H1 (cell line): ENCODE data around the gene ITGAV. TPM values are rescaled to one million over a fixed set of nuclear protein-coding genes. Genes with fewer than 3 reads are reported as not detected.

ENCODE experiments used
- CTCF ChIA-PET: fragments of 300-600 bp; sonication (Branson Sonifier 250); formaldehyde crosslinking; loops from one replicate; lab custom pipeline; 2021; ENCODE audit not compliant: partially characterized antibody; lab: Charles Lee
- POLR2A ChIA-PET: fragments of 300-600 bp; sonication (Branson Sonifier 250); formaldehyde crosslinking; loops from one replicate; lab custom pipeline; 2021; ENCODE audit warnings: inconsistent platforms; ENCODE audit not compliant: partially characterized antibody; lab: Charles Lee
- DNase-seq, 2 experiments: peaks; one replicate each; pipeline versions ENCODE4 v3.0.0 to v3.0.0-alpha.2; 2010 to 2022; ENCODE audit warnings: low spot score in 2 of 2, low read depth in 1 of 2, mixed read lengths in 1 of 2
- FAIRE-seq: peaks from 2 replicates; lab custom pipeline; 2011; peaks lifted over from hg19 to GRCh38; lab: Jason Lieb, UNC
- H2AFZ ChIP-seq: 2 replicates; pipeline ENCODE4 v1.8.1; 2012; ENCODE audit warnings: low read length, inconsistent platforms
- H2AK5ac ChIP-seq: 2 replicates; pipeline ENCODE4 v1.6.1; 2013; ENCODE audit warnings: low read depth, low read length
- H2BK120ac ChIP-seq: replicated peaks from 2 replicates; pipeline ENCODE3; 2013; ENCODE audit warnings: low read depth, low read length, inconsistent platforms
- H2BK12ac ChIP-seq: 2 replicates; pipeline ENCODE4 v1.6.1; 2013; ENCODE audit warnings: low read depth, low read length
- H2BK15ac ChIP-seq: 2 replicates; pipeline ENCODE4 v1.6.1; 2013; ENCODE audit warnings: low read length
- H2BK20ac ChIP-seq: 2 replicates; pipeline ENCODE4 v1.6.1; 2013; ENCODE audit warnings: low read length
- H2BK5ac ChIP-seq: 2 replicates; pipeline ENCODE4 v1.6.1; 2013; ENCODE audit warnings: low read depth, low read length
- H3K14ac ChIP-seq: 2 replicates; pipeline ENCODE4 v1.6.1; 2013; ENCODE audit warnings: inconsistent platforms; ENCODE audit not compliant: insufficient read length
- H3K18ac ChIP-seq: 2 replicates; pipeline ENCODE4 v1.6.1; 2013; ENCODE audit warnings: low read length; ENCODE audit errors: extremely low read depth
- H3K23ac ChIP-seq: 2 replicates; pipeline ENCODE4 v1.6.1; 2013; ENCODE audit warnings: inconsistent platforms; ENCODE audit not compliant: insufficient read length
- H3K23me2 ChIP-seq: 2 replicates; pipeline ENCODE4 v1.6.1; 2013; ENCODE audit warnings: low read depth, low read length
- H3K27ac ChIP-seq: 2 replicates; pipeline ENCODE4 v1.6.1; 2011; ENCODE audit warnings: low read depth, low read length, inconsistent platforms
- H3K27me3 ChIP-seq, 4 experiments: replicated peaks in 1 of 4; 1 replicate in 1 of 4; 2 replicates in 3 of 4; pipeline versions ENCODE4 v1.6.1 to v1.8.1; 2011 to 2013; ENCODE audit warnings: low read length in 3 of 4, mild to moderate bottlenecking in 3 of 4, inconsistent platforms in 2 of 4, mixed read lengths in 2 of 4, moderate library complexity in 1 of 4; ENCODE audit not compliant: control insufficient read depth in 3 of 4, insufficient read depth in 3 of 4; ENCODE audit errors: extremely low read depth in 1 of 4
- H3K36me3 ChIP-seq, 4 experiments: 2 replicates each; pipeline versions ENCODE4 v1.6.1 to v1.8.1; 2011 to 2013; ENCODE audit warnings: mild to moderate bottlenecking in 4 of 4, low read length in 3 of 4, moderate library complexity in 2 of 4, control low read depth in 1 of 4, inconsistent platforms in 1 of 4; ENCODE audit not compliant: insufficient read depth in 4 of 4, control insufficient read depth in 2 of 4
- H3K4ac ChIP-seq: replicated peaks from 2 replicates; pipeline ENCODE3; 2013; ENCODE audit warnings: low read length, low read depth, mixed read lengths, inconsistent platforms; ENCODE audit not compliant: insufficient read length
- H3K4me1 ChIP-seq, 4 experiments: replicated peaks in 1 of 4; 1 replicate in 1 of 4; 2 replicates in 3 of 4; pipeline versions ENCODE4 v1.6.1 to v1.8.1; 2011 to 2013; ENCODE audit warnings: low read length in 3 of 4, inconsistent platforms in 2 of 4, mixed read lengths in 1 of 4; ENCODE audit not compliant: insufficient read depth in 4 of 4, control insufficient read depth in 3 of 4
- H3K4me2 ChIP-seq, 2 experiments: 2 replicates each; pipeline versions ENCODE4 v1.6.1 to v1.8.1; 2011 to 2013; ENCODE audit warnings: low read depth in 2 of 2, low read length in 2 of 2, control low read depth in 1 of 2, inconsistent platforms in 1 of 2, mild to moderate bottlenecking in 1 of 2; ENCODE audit not compliant: insufficient read depth in 1 of 2
- H3K4me3 ChIP-seq, 4 experiments: fragments of 200-600, 300-600 bp in 1 of 4; sonication (generic), shearing (Covaris generic), sonication (Bioruptor Twin) in 1 of 4; 2 replicates each; pipeline versions ENCODE4 v1.5.1 to v1.8.1; 2011 to 2016; ENCODE audit warnings: low read length in 4 of 4, low read depth in 3 of 4, control low read depth in 2 of 4, inconsistent platforms in 2 of 4, mild to moderate bottlenecking in 2 of 4, mixed read lengths in 1 of 4, moderate library complexity in 1 of 4; ENCODE audit not compliant: insufficient read depth in 2 of 4; ENCODE audit errors: extremely low read depth in 1 of 4
- H3K56ac ChIP-seq: replicated peaks from 2 replicates; pipeline ENCODE3; 2013; ENCODE audit warnings: low read depth, mild to moderate bottlenecking, mixed read lengths, low read length, inconsistent platforms; ENCODE audit not compliant: insufficient read length
- H3K79me1 ChIP-seq: 2 replicates; pipeline ENCODE4 v1.6.1; 2013; ENCODE audit warnings: low read depth, low read length, control low read depth
- H3K79me2 ChIP-seq, 2 experiments: 2 replicates each; pipeline versions ENCODE4 v1.6.1 to v1.8.1; 2012 to 2013; ENCODE audit warnings: low read length in 2 of 2, mild to moderate bottlenecking in 2 of 2, inconsistent platforms in 1 of 2; ENCODE audit not compliant: insufficient read depth in 2 of 2, control insufficient read depth in 1 of 2
- H3K9ac ChIP-seq, 4 experiments: replicated peaks in 1 of 4; 1 replicate in 1 of 4; 2 replicates in 3 of 4; pipeline versions ENCODE4 v1.6.1 to v1.8.1; 2011 to 2013; ENCODE audit warnings: low read depth in 3 of 4, low read length in 3 of 4, control low read depth in 2 of 4, mild to moderate bottlenecking in 2 of 4, moderate library complexity in 2 of 4, inconsistent platforms in 1 of 4; ENCODE audit errors: extremely low read depth in 1 of 4
- H3K9me3 ChIP-seq, 2 experiments: 2 replicates each; pipeline versions ENCODE4 v1.6.1 to v1.8.1; 2012 to 2013; ENCODE audit warnings: mild to moderate bottlenecking in 2 of 2, moderate library complexity in 2 of 2, control low read depth in 1 of 2, inconsistent platforms in 1 of 2, low read depth in 1 of 2, low read length in 1 of 2, mixed read lengths in 1 of 2; ENCODE audit not compliant: insufficient read depth in 2 of 2
- H4K20me1 ChIP-seq, 2 experiments: replicated peaks in 1 of 2; 2 replicates each; pipeline versions ENCODE3 to v1.8.1; 2011 to 2013; ENCODE audit warnings: inconsistent platforms in 2 of 2, low read length in 2 of 2, mild to moderate bottlenecking in 1 of 2; ENCODE audit not compliant: insufficient read depth in 2 of 2, control insufficient read depth in 1 of 2
- H4K5ac ChIP-seq: 2 replicates; pipeline ENCODE4 v1.6.1; 2013; ENCODE audit warnings: low read length, low read depth, mixed read lengths, inconsistent platforms; ENCODE audit not compliant: insufficient read length
- H4K8ac ChIP-seq: 2 replicates; pipeline ENCODE4 v1.8.0; 2013; ENCODE audit warnings: mild to moderate bottlenecking, moderate library complexity, low read length, inconsistent platforms; ENCODE audit not compliant: insufficient read depth; ENCODE audit errors: extremely low read depth
- H4K91ac ChIP-seq: replicated peaks from 2 replicates; pipeline ENCODE3; 2013; ENCODE audit warnings: low read length, mixed read lengths, inconsistent platforms; ENCODE audit not compliant: insufficient read length
- BCL11A ChIP-seq, 2 experiments: IDR thresholded peaks; one replicate each; pipeline ENCODE4 v1.6.1; 2011; ENCODE audit warnings: low read depth in 2 of 2, low read length in 2 of 2, mild to moderate bottlenecking in 2 of 2
- HDAC2 ChIP-seq, 2 experiments: fragments of 300-600 bp in 1 of 2; sonication (generic) in 1 of 2; IDR thresholded peaks; 2 replicates each; pipeline ENCODE4 v1.6.1; 2011 to 2012; ENCODE audit warnings: low read depth in 2 of 2, low read length in 2 of 2, mild to moderate bottlenecking in 2 of 2, moderate library complexity in 2 of 2, borderline replicate concordance in 1 of 2, inconsistent platforms in 1 of 2
- TEAD4 ChIP-seq: IDR thresholded peaks from 2 replicates; pipeline ENCODE4 v1.6.1; 2012; ENCODE audit warnings: low read depth, low read length, inconsistent platforms, mixed read lengths
- WGBS, 2 experiments: shearing (Covaris generic) in 1 of 2; methylation state at CpG; one replicate each; pipeline versions ENCODE4 v1.1.6 to v1.1.7; 2013 to 2015; ENCODE audit warnings: low lambda C conversion rate in 2 of 2, mixed read lengths in 2 of 2, inconsistent platforms in 1 of 2, low coverage in 1 of 2, missing lambda C conversion rate in 1 of 2; ENCODE audit not compliant: insufficient replicate concordance in 2 of 2, insufficient coverage in 1 of 2, insufficient read length in 1 of 2; ENCODE audit errors: extremely low coverage in 1 of 2, missing lambda C conversion rate in 1 of 2; 5-methylcytosine and 5-hydroxymethylcytosine counted together
- polyA plus RNA-seq, 7 experiments: library from polyadenylated mRNA; depleted of rRNA in 3 of 7; stranded (reverse) in 5 of 7; unstranded in 2 of 7; fragments of >200 nt in 5 of 7; fragments of 200-250 nt in 2 of 7; gene quantifications; 1 replicate in 5 of 7; 2 replicates in 1 of 7; 4 replicates in 1 of 7; pipeline versions ENCODE4 v1.2.1 to v1.2.3, GENCODE V29; 2011 to 2013; ENCODE audit warnings: missing spikeins in 2 of 7, mixed read lengths in 2 of 7
- total RNA-seq: library from RNA; stranded (reverse); fragmentation: NEBNext Ultra II Directional; extraction: Animal tissue kit (Norgen Biotek cat#: 25700); gene quantifications from 2 replicates; pipeline ENCODE4 v1.2.1, GENCODE V29; 2021

ITGAV gene
- total and polyA plus RNA-seq, 2 of the 8 experiments (the other 6 are each of a cell fraction or from before 2014, with no cell fraction given), result 11.7 to 42.4 TPM

DNA sequence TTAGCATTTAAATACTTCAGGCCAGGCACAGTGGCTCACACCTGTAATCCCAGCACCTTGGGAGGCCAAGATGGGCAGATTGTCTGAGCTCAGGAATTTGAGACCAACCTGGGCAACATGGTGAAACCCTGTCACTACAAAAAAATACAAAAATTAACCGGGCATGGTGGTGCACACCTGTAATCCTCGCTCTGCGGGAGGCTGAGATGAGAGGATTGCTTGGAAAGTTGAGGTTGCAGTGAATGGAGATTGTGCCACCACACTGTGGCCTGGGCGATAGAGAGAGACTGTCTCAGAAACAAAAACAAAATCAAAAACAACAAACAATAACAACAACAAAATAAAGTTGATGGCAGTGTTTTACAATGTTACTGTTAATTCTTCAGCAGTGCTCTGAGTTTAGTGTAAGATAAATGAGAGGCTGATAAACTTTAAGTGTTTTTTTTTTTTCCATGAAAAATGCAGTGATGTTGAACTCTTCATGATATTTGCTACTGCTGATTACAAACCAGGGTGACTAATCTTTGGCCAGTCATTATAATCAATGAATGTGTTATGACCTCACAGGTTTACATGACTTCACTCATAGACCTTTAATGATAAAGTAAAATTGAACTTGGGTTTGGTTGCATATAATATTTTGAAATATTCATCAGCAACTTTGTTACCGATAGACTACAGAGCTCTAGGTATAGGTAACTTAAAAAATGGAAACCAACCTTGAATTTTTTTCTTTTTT lies 2.5 kb downstream of the ITGAV start:
- no peak for TF ChIP-seq HDAC2 (IDR thresholded peaks at IDR 0.05; ENCODE audit: borderline replicate concordance in 1 of 2, low read depth in 2 of 2, low read length in 2 of 2)
- TF ChIP-seq TEAD4, result no peak
- no peak for TF ChIP-seq BCL11A (IDR thresholded peaks at IDR 0.05; ENCODE audit: low read depth in 2 of 2, low read length in 2 of 2)
- TF ChIP-seq, all 59 proteins: peak for 0
- H4K5ac ChIP-seq, result no peak overlapping the region
- H3K23me2 ChIP-seq, result peaks cover 10% of the 10 kb centered on the region
- no peak overlapping the region for H4K8ac ChIP-seq
- ChIA-PET POLR2A (interaction anchor here (1.0 to 1.4 kb wide), 2 partner anchors 26 to 106 kb away, joined by 4 to 5 read pairs; partner anchors contain the start of gene ZC3H15), CTCF (interaction anchor here (1.0 kb wide), 1 partner anchor 49 kb away, joined by 3 read pairs; no protein-coding TSS in a partner anchor)
- no peak overlapping the region for H3K23ac ChIP-seq
- no peaks in the 10 kb centered on the region for H3K36me3 ChIP-seq
- no peak overlapping the region for H2AK5ac ChIP-seq
- no peak for DNase-seq
- H3K79me1 ChIP-seq, result no peaks in the 10 kb centered on the region
- H4K20me1 ChIP-seq, result no peaks in the 10 kb centered on the region
- peak overlapping the region; percentile 71 to 92; a peak in 3 of 4 replicates for H3K4me2 ChIP-seq
- WGBS, 2 experiments, result 72% methylated on average over 5 of the region's 5 CpGs; no CpG with 5 or more reads in 1 of the 2 experiments
- peak overlapping the region; percentile 46 for H4K91ac ChIP-seq
- H3K4me1 ChIP-seq, result peaks cover 0 to 4% (median 2%) of the 10 kb centered on the region in 4 experiments; a peak in 4 of 7 replicates
- H3K27ac ChIP-seq, result no peak overlapping the region
- no peak overlapping the region for H2BK20ac ChIP-seq
- no peak overlapping the region for H3K18ac ChIP-seq
- H2BK120ac ChIP-seq, result no peak overlapping the region
- no peak overlapping the region for H3K14ac ChIP-seq
- no peak overlapping the region for H3K4ac ChIP-seq
- peak overlapping the region in 1 of 4 experiments; percentile 96; a peak in 3 of 8 replicates for H3K4me3 ChIP-seq
- H3K27me3 ChIP-seq, result no peaks in the 10 kb centered on the region
- no peak overlapping the region for H3K56ac ChIP-seq
- no peak overlapping the region for H3K9ac ChIP-seq
- H2AFZ ChIP-seq, result no peak overlapping the region
- no peak overlapping the region for H2BK5ac ChIP-seq
- no peak overlapping the region for H2BK12ac ChIP-seq
- no peaks in the 10 kb centered on the region for H3K9me3 ChIP-seq
- FAIRE-seq, result no peak
- no peak overlapping the region for H2BK15ac ChIP-seq
- peaks cover 0 to 67% of the 10 kb centered on the region in 2 experiments; a peak in 3 of 4 replicates for H3K79me2 ChIP-seq
